Measurements from ENCODE around the gene GPR6.
A peak's percentile ranks its signal among the peaks of the same experiment; 100 is the strongest.

Gene GPR6, protein sequence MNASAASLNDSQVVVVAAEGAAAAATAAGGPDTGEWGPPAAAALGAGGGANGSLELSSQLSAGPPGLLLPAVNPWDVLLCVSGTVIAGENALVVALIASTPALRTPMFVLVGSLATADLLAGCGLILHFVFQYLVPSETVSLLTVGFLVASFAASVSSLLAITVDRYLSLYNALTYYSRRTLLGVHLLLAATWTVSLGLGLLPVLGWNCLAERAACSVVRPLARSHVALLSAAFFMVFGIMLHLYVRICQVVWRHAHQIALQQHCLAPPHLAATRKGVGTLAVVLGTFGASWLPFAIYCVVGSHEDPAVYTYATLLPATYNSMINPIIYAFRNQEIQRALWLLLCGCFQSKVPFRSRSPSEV

GRCh38 chr6:109978174-109979032, at the start of gene GPR6:
Gene GPR6, plus strand, starts transcription at chr6:109978311. Its CDS starts 802 bp downstream, at chr6:109979113.
- peak within 1 kb of the TSS; percentile 69 for H3K4me3 ChIP-seq (ENCODE audit: low read depth, low read length)

DNA sequence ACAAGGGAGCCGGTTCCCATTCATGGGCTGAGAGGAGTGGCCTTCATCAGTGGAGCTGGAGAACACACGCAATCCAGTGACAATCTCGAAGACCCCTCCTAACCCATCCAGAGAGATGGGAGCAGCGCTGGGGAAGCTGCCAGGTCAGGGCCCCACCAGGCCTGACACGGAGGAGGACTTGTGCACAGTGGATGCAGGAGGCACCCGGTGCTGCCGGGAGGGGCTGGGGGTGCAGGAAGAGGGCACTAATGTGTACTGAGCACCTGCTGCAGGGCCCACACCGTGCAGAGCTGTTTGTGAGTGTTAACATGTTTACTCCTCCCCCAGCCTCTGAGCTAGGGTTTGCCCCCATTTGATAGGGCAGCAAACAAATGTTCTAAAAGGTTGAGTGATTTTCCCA, 43.8 kb upstream of the GPR6 start:
- H3K4me3 ChIP-seq (ENCODE audit: low read depth, low read length): no peak overlapping the region

- H3K4me3 ChIP-seq (ENCODE audit: low read depth, low read length): no peak overlapping the region
Measured at GRCh38 chr6:109939654-109940053, 38.5 kb upstream of the GPR6 start.

DNA sequence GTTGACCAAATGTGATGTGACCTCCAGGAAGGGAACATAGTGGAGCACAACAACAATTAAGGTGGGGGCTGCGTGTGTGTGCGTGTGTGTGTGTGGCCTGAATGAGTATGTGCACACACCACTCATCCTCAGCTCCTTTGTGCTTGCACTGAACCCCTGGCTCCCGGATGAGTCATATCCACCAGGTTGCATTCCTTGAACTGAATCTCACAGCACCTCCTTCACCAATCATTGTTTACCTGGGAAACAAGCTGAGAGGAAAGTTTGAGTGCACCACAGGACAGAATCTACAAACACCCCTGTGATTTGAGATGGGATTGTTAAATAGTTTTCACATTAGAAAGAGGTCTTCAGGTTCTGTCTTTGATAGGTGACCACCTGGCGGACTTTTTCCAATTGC, 33.7 kb upstream of the GPR6 start:
- no peak overlapping the region for H3K4me3 ChIP-seq (ENCODE audit: low read depth, low read length)

DNA sequence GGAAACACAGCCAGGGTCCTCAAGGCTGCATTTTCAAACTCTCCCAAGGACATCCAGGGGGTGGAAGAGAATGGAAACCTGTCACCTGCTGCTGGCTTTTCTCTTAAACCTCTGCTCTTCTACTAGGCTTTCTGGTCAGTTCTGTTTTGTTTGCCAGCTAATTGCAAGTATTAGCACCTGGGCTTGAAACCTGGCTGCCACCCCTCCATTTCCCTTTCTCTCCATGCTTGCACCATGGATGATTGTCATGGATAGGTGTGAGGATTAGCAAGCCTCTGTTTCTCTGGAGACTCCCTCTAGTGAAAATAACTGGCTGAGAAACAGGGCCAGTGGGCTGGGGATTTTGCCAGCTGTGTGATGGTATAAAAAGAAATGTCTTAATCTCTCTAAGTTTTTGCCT, 33.0 kb upstream of the GPR6 start:
- H3K4me3 ChIP-seq (ENCODE audit: low read depth, low read length): no peak overlapping the region

DNA sequence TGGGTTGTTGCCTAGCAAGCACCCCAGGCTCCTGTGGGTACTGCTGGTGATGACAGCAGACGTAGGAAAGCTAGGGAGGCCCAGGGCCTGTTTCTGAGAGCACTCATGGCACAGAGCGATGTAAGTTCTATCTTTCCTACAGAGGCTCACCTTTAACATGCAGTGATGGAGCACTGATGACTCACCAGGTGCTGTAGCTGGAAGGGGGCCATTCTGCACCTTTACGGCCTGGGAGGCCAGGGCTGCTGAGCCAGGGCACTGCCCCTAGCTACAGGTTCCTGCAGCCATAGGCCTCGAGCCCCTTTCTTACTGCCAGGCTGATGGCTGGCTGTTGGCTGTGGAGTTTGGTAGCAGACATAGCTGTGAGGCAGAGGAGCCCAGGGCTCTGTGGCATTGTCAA, 31.1 kb upstream of the GPR6 start:
- H3K4me3 ChIP-seq (ENCODE audit: low read depth, low read length): no peak overlapping the region

DNA sequence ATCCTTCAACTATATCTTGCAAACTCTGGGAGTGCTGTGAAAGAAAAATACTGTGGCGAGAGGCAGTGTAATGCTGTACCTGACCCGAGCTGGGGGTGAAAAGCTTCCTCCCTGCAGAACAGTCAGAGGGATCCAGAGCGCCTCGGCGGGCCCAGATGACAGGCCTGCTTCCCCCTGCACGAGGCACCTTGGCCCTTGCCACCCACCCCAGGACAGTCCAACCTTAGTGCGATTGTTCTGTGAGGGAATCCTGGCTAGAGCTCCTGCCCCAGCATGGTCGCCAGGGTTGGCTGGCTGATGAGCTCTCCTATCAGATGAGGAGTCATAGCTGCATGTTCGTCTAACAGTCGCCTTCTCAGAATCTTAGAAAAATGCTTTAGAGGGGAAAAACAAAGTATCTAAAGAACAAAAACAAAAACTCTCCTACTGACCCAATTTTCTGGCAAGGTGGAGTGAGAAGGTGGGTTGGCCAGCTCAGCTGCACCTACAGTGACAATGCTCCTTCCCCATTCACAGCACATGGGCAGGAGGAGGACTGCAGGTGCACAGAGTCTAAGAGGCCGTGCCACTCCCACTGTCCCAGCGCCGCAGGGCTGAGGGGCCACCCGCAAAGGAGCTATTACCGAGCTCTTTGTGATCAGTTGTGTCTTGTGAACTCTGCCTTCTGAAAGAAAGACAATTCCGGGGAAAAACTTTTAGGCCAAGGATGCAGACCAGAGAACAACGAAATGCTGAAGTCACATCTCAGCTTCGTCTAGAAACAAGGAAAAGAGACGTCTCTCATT, 28.6 kb upstream of the GPR6 start:
- H3K4me3 ChIP-seq (ENCODE audit: low read depth, low read length): no peak overlapping the region

DNA sequence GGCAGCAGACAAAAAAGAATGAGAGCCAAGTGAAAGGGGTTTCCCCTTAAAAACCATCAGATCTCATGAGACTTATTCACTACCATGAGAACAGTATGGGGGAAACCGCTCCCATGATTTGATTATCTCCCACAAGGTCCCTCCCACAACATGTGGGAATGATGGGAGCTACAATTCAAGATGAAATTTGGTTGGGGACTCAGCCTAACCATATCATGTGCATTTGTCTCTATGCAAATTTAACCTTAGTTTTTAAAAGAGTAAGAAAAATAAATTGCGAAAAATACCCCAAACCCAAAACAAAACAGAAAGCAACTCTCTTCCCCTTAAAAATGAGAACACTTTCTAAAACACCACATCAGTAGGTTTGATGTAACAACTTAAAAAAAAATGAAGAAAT, 22.6 kb upstream of the GPR6 start:
- no peak overlapping the region for H3K4me3 ChIP-seq (ENCODE audit: low read depth, low read length)

- no peak overlapping the region for H3K4me3 ChIP-seq (ENCODE audit: low read depth, low read length)
Measured at GRCh38 chr6:109958626-109959025, 19.5 kb upstream of the GPR6 start.

- no peak overlapping the region for H3K4me3 ChIP-seq (ENCODE audit: low read depth, low read length)
Measured at GRCh38 chr6:109961611-109962041, 16.5 kb upstream of the GPR6 start.

DNA sequence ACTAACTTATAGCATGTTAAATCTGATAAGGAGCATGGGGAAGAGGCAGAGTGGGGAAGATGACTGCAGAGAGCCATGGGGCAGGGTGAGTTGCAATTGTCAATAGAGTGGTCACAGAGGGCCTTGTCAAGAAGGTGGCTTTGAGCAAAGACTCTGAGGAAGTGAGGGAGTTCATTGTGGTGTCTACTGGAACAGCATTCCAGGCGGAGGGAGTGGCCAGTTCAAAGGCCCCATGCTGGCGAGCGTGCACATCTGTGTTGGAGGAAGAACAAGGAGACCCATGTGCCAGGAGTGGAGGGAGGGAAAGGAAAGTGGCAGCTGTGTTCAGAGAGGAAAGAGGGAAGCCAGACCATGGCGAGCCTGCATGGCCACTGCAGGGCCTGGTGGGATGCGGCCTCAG, 15.8 kb upstream of the GPR6 start:
- H3K4me3 ChIP-seq (ENCODE audit: low read depth, low read length): no peak overlapping the region

DNA sequence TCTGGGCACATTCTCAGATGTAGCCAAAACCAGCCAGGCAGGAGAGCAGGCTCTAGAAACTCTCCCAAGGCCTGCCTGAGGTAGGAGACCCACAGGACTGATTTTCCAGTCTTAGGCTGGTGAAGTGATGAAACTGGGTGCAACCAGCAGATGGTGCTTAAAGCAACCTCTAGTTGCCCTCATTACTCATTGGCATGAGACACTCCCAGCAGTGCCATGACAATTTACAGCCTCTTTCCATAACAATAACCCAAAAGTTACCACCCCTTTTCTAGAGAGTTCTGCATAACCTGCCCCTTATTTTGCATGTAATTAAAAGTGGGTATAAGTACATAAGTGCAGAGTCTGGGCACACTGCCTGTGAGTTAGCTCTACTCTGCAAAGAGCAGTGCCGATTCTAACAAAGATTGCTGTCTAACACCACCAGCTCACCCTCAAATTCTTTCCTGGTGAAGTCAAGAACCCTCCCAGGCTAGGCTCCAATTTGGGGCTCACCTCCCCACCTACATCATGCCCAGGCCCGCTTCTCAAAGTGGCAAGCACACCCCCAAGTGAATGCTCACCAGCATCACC, 14.4 kb upstream of the GPR6 start:
- no peak overlapping the region for H3K4me3 ChIP-seq (ENCODE audit: low read depth, low read length)

DNA sequence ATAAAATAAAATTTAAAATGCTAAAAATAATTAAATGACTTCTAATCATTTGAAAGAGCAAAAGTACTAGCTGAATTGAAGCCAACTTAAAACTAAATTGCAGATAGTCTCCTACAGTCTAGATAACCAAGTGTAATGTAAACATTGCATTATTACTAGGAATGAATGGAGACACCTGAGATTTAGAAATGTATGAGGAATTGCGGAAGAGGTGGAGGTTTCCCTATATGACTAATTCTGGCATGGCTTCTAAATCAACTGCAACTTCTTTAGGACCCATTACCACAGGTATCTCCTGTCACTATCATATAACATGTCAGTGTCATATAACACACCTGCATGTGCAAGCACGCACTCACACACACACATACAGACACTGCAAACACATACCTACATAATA, 13.2 kb upstream of the GPR6 start:
- H3K4me3 ChIP-seq (ENCODE audit: low read depth, low read length): no peak overlapping the region

- H3K4me3 ChIP-seq (ENCODE audit: low read depth, low read length): no peak overlapping the region
Measured at GRCh38 chr6:109966299-109966698, 11.8 kb upstream of the GPR6 start.

GRCh38 chr6:109977791-109978173, 329 bp upstream of the GPR6 start:
- peak overlapping the region; percentile 69 for H3K4me3 ChIP-seq (ENCODE audit: low read depth, low read length)

DNA sequence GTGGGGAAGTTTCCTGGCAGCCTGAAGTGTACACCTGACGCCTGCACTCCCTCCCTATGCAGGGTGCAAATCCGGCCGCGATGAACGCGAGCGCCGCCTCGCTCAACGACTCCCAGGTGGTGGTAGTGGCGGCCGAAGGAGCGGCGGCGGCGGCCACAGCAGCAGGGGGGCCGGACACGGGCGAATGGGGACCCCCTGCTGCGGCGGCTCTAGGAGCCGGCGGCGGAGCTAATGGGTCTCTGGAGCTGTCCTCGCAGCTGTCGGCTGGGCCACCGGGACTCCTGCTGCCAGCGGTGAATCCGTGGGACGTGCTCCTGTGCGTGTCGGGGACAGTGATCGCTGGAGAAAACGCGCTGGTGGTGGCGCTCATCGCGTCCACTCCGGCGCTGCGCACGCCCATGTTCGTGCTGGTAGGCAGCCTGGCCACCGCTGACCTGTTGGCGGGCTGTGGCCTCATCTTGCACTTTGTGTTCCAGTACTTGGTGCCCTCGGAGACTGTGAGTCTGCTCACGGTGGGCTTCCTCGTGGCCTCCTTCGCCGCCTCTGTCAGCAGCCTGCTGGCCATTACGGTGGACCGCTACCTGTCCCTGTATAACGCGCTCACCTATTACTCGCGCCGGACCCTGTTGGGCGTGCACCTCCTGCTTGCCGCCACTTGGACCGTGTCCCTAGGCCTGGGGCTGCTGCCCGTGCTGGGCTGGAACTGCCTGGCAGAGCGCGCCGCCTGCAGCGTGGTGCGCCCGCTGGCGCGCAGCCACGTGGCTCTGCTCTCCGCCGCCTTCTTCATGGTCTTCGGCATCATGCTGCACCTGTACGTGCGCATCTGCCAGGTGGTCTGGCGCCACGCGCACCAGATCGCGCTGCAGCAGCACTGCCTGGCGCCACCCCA, 1.2 kb downstream of the GPR6 start:
- H3K4me3 ChIP-seq (ENCODE audit: low read depth, low read length): peak overlapping the region; percentile 25

DNA sequence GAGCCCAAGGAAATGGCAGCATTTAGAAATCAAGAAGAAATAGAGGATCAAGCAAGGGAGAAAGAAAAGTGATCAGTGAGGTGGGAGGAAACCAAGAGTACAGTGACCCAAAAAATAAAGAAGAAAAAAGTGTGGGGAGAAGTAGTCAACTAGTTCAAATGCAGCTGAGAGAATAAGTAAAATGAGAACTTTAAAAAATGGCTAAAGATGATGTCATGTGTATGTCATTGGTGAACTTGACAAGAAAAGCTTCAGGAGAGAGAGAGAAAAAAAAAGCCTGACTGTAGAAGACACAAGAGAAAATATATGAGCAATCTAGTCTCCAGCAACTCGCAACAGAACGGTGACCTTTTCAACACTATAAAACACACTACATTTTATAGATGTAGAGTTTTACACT, 6.3 kb downstream of the GPR6 start:
- no peak overlapping the region for H3K4me3 ChIP-seq (ENCODE audit: low read depth, low read length)

GRCh38 chr6:109987196-109987595, 9.1 kb downstream of the GPR6 start:
- no peak overlapping the region for H3K4me3 ChIP-seq (ENCODE audit: low read depth, low read length)

GRCh38 chr6:109991201-109992101, 13.3 kb downstream of the GPR6 start:
- no peak overlapping the region for H3K4me3 ChIP-seq (ENCODE audit: low read depth, low read length)
